K562 (cell line): ENCODE data around the gene PLPP6. TPM values are rescaled to one million over a fixed set of nuclear protein-coding genes. Genes with fewer than 3 reads are reported as not detected.

ENCODE experiments used
- CBX5 ChIP-seq: IDR thresholded peaks from 2 replicates; pipeline ENCODE4 v1.6.1; 2014; ENCODE audit warnings: low read depth, borderline replicate concordance
- ETV1 ChIP-seq: fragments of 450-650 bp; conservative IDR thresholded peaks from 2 replicates; pipeline ENCODE4 v1.6.1; 2016; ENCODE audit warnings: missing genetic modification characterization, control low read depth, low read depth, missing compliant biosample characterization
- FOXA1 ChIP-seq: fragments of 450-650 bp; IDR thresholded peaks from 2 replicates; pipeline ENCODE4 v1.6.1; 2016; ENCODE audit warnings: mild to moderate bottlenecking, borderline replicate concordance
- FUS ChIP-seq: fragments of 200-400 bp; formaldehyde crosslinking; optimal IDR thresholded peaks from 2 replicates; pipeline ENCODE3; 2017; ENCODE audit warnings: low read depth, low read length
- HLTF ChIP-seq: fragments of 450-650 bp; IDR thresholded peaks from 2 replicates; pipeline ENCODE4 v1.6.1; 2016
- KDM1A ChIP-seq, 2 experiments: fragments of 450-650 bp; IDR thresholded peaks; 2 replicates each; pipeline ENCODE4 v1.6.1; 2016; ENCODE audit warnings: mild to moderate bottlenecking in 2 of 2
- KDM4B ChIP-seq, 2 experiments: fragments of 450-650 bp in 1 of 2; sonication (generic) in 1 of 2; IDR thresholded peaks; 2 replicates each; pipeline ENCODE4 v1.6.1; 2016 to 2017; ENCODE audit warnings: borderline replicate concordance in 2 of 2, antibody characterized with exemption in 1 of 2, low read depth in 1 of 2, mild to moderate bottlenecking in 1 of 2
- PYGO2 ChIP-seq: fragments of 450-650 bp; IDR thresholded peaks from 2 replicates; pipeline ENCODE4 v1.6.1; 2016; ENCODE audit warnings: mild to moderate bottlenecking, missing genetic modification characterization, moderate library complexity, missing compliant biosample characterization
- RBBP5 ChIP-seq: fragments of 200-600 bp; sonication (generic); IDR thresholded peaks from 2 replicates; pipeline ENCODE4 v1.6.1; 2012; ENCODE audit warnings: borderline replicate concordance, mild to moderate bottlenecking, low read length, control low read depth, inconsistent platforms; ENCODE audit not compliant: insufficient read depth, poor library complexity, severe bottlenecking
- ZBTB17 ChIP-seq: fragments of 450-650 bp; formaldehyde crosslinking; IDR thresholded peaks from 2 replicates; pipeline ENCODE4 v1.4.0; 2020; ENCODE audit warnings: mild to moderate bottlenecking
- ZBTB8A ChIP-seq: fragments of 450-650 bp; IDR thresholded peaks from 2 replicates; pipeline ENCODE4 v1.6.1; 2018; ENCODE audit warnings: mild to moderate bottlenecking, moderate library complexity; ENCODE audit not compliant: partially characterized antibody
- ZNF165 ChIP-seq: fragments of 250-450 bp; sonication (Bioruptor Pico); IDR thresholded peaks from 2 replicates; pipeline ENCODE4 v1.4.0; 2020; ENCODE audit warnings: borderline replicate concordance
- ZNF436 ChIP-seq: fragments of 250-450, 450-650 bp; sonication (Bioruptor Pico); formaldehyde crosslinking; IDR thresholded peaks from 2 replicates; pipeline ENCODE4 v1.7.0; 2020; ENCODE audit warnings: mild to moderate bottlenecking
- ZNF696 ChIP-seq: fragments of 250-450 bp; sonication (Bioruptor Pico); conservative IDR thresholded peaks from 2 replicates; pipeline ENCODE4 v1.4.0; 2020; ENCODE audit warnings: mild to moderate bottlenecking, moderate library complexity
- ZNF780A ChIP-seq: fragments of 250-450 bp; sonication (Bioruptor Pico); IDR thresholded peaks from 2 replicates; pipeline ENCODE4 v1.5.0; 2021; ENCODE audit warnings: mild to moderate bottlenecking
- polyA plus RNA-seq, 8 experiments: library from polyadenylated mRNA; depleted of rRNA in 4 of 8; stranded (reverse) in 5 of 8; unstranded in 3 of 8; fragments of >200 nt; fragmentation: Nextera tagmentation in 2 of 8; fragmentation: Illumina TruSeq in 1 of 8; extraction: Ambion mirVana in 2 of 8; extraction: Trizol in 1 of 8; gene quantifications; 2 replicates each; pipeline versions ENCODE4 v1.2.1 to v1.2.3, GENCODE V29; 2011 to 2014; ENCODE audit warnings: inconsistent platforms in 1 of 8, missing spikeins in 1 of 8
- total RNA-seq, 7 experiments: library from RNA; depleted of rRNA in 6 of 7; stranded (reverse); fragments of >200 nt in 6 of 7; fragmentation: Illumina TruSeq in 2 of 7; extraction: Trizol in 2 of 7; gene quantifications; 2 replicates each; pipeline versions ENCODE4 v1.2.1 to v1.2.3, GENCODE V29; 2011 to 2021; ENCODE audit warnings: low replicate concordance in 1 of 7
- TF ChIP-seq, protein P1 (sequence below), 2 experiments: fragments of 450-650 bp in 1 of 2; sonication (generic) in 1 of 2; formaldehyde crosslinking in 1 of 2; IDR thresholded peaks; 2 replicates each; pipeline versions ENCODE4 v1.7.1 to v1.9.0; 2016 to 2022; ENCODE audit warnings: inconsistent platforms in 1 of 2, mild to moderate bottlenecking in 1 of 2, missing genetic modification reagents in 1 of 2
- TF ChIP-seq, protein P2 (sequence below): fragments of 200-800 bp; sonication (Bioruptor generic); IDR thresholded peaks from 2 replicates; pipeline ENCODE4 v1.6.1; 2017; ENCODE audit warnings: missing genetic modification characterization, missing compliant biosample characterization

Gene PLPP6
- total and polyA plus RNA-seq, 9 of the 15 experiments (the other 6 are each of a cell fraction or from before 2014, with no cell fraction given), result 1.9 to 8.9 (median 5.6) TPM

DNA sequence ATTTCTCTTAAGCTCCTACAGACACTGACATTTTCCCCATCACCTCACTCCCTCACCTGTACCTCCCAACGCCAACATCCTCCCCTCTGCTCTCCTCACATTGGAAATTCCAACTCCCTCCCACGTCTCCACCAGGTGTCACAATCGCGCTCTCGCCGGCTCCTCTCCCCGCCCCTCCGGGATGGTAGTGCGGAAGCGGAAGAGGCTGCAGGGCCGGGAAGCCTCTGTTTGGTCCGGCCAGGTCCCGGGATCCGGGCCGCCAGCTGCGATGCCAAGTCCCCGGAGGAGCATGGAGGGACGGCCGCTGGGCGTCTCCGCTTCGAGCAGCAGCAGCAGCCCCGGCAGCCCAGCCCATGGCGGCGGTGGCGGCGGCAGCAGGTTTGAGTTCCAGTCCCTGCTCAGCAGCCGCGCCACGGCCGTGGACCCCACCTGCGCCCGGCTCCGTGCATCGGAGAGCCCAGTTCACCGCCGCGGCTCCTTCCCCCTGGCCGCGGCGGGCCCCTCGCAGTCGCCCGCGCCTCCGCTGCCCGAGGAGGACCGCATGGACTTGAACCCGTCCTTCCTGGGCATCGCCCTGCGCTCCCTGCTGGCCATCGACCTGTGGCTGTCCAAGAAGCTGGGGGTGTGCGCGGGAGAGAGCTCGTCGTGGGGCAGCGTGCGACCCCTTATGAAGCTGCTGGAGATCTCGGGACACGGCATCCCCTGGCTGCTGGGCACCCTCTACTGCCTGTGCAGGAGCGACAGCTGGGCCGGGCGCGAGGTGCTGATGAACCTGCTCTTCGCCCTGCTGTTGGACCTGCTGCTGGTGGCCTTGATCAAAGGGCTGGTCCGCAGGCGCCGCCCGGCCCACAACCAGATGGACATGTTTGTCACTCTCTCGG lies at the start of gene PLPP6 (continued):
- TF ChIP-seq ZBTB17 (0 out of 2 replicates have a peak, but pooled peaks have one; percentile 14), KDM4B (IDR thresholded peaks at IDR 0.05; ENCODE audit: borderline replicate concordance in 2 of 2, low read depth in 1 of 2) (0 out of 4 replicates have a peak, but pooled peaks of 1 of the 2 experiments have one; percentile 42), FOXA1 (no peak), FUS (no peak), HLTF (no peak), ETV1 (tag) (peak; percentile 52; the same call in 1 of the 2 replicates), ZNF436 (CRISPR knock-in tag) (no peak), PYGO2 (tag) (no peak), ZNF165 (CRISPR knock-in tag) (no peak), CBX5 (no peak), ZBTB8A (no peak), ZNF780A (no peak), RBBP5 (peak; percentile 78), KDM1A (IDR thresholded peaks at IDR 0.05) (peak in 1 of 2 experiments; percentile 26; a peak in 1 of 4 replicates), ZNF696 (no peak)
- TF ChIP-seq, protein P1, sequence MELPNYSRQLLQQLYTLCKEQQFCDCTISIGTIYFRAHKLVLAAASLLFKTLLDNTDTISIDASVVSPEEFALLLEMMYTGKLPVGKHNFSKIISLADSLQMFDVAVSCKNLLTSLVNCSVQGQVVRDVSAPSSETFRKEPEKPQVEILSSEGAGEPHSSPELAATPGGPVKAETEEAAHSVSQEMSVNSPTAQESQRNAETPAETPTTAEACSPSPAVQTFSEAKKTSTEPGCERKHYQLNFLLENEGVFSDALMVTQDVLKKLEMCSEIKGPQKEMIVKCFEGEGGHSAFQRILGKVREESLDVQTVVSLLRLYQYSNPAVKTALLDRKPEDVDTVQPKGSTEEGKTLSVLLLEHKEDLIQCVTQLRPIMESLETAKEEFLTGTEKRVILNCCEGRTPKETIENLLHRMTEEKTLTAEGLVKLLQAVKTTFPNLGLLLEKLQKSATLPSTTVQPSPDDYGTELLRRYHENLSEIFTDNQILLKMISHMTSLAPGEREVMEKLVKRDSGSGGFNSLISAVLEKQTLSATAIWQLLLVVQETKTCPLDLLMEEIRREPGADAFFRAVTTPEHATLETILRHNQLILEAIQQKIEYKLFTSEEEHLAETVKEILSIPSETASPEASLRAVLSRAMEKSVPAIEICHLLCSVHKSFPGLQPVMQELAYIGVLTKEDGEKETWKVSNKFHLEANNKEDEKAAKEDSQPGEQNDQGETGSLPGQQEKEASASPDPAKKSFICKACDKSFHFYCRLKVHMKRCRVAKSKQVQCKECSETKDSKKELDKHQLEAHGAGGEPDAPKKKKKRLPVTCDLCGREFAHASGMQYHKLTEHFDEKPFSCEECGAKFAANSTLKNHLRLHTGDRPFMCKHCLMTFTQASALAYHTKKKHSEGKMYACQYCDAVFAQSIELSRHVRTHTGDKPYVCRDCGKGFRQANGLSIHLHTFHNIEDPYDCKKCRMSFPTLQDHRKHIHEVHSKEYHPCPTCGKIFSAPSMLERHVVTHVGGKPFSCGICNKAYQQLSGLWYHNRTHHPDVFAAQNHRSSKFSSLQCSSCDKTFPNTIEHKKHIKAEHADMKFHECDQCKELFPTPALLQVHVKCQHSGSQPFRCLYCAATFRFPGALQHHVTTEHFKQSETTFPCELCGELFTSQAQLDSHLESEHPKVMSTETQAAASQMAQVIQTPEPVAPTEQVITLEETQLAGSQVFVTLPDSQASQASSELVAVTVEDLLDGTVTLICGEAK (IDR thresholded peaks at IDR 0.05), result peak; percentile 89
- TF ChIP-seq, protein P1 (CRISPR knock-in tag; IDR thresholded peaks at IDR 0.05), result no peak
- TF ChIP-seq, protein P2, sequence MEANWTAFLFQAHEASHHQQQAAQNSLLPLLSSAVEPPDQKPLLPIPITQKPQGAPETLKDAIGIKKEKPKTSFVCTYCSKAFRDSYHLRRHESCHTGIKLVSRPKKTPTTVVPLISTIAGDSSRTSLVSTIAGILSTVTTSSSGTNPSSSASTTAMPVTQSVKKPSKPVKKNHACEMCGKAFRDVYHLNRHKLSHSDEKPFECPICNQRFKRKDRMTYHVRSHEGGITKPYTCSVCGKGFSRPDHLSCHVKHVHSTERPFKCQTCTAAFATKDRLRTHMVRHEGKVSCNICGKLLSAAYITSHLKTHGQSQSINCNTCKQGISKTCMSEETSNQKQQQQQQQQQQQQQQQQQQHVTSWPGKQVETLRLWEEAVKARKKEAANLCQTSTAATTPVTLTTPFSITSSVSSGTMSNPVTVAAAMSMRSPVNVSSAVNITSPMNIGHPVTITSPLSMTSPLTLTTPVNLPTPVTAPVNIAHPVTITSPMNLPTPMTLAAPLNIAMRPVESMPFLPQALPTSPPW (CRISPR knock-in tag), result peak; percentile 16; the same call in 1 of the 2 replicates
